A673 (cell line): ENCODE results near the gene RPS6KA3.

Source experiments
- EZH2 ChIP-seq: fragments of 200-600 bp; sonication (generic); IDR thresholded peaks from 2 replicates; pipeline ENCODE4 v1.6.1; 2017; ENCODE audit warnings: borderline replicate concordance, low read depth, mild to moderate bottlenecking, mixed read lengths, antibody characterized with exemption, low read length; ENCODE audit not compliant: poor library complexity, severe bottlenecking
- TF ChIP-seq, protein P1 (sequence below): fragments of 300-800, 200-600 bp; sonication (generic); conservative IDR thresholded peaks from 2 replicates; pipeline ENCODE4 v1.5.1; 2017; ENCODE audit warnings: low read depth, mild to moderate bottlenecking, antibody characterized with exemption, low read length, moderate library complexity, mixed read lengths

DNA sequence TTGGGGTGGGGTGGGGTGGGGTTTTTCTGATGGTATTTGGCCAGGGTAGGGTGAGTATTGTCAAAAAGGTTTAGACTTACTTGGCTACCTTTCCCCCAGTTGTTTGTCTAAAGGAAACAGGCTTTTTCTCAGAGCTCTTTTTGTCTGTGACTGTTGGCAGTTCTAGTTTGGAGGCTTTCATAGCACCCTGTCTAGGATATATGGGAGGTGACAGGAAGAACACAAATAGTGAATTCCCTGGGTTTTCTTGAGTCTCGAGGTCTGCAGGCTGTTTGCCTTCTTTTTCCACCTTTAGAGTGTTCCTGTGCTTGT lies 13.5 kb downstream of the RPS6KA3 start:
- TF ChIP-seq, protein P1, sequence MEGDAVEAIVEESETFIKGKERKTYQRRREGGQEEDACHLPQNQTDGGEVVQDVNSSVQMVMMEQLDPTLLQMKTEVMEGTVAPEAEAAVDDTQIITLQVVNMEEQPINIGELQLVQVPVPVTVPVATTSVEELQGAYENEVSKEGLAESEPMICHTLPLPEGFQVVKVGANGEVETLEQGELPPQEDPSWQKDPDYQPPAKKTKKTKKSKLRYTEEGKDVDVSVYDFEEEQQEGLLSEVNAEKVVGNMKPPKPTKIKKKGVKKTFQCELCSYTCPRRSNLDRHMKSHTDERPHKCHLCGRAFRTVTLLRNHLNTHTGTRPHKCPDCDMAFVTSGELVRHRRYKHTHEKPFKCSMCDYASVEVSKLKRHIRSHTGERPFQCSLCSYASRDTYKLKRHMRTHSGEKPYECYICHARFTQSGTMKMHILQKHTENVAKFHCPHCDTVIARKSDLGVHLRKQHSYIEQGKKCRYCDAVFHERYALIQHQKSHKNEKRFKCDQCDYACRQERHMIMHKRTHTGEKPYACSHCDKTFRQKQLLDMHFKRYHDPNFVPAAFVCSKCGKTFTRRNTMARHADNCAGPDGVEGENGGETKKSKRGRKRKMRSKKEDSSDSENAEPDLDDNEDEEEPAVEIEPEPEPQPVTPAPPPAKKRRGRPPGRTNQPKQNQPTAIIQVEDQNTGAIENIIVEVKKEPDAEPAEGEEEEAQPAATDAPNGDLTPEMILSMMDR: no peak
- TF ChIP-seq EZH2: no peak
